Ammon's horn (tissue), 1 donor: ENCODE measurements around the gene CIAO3.
"Not testable (repeated sequence)": the region's sequence is repeated elsewhere in the genome, so short reads cannot be mapped to it uniquely, and the experiment has no call there.

Experiments
- DNase-seq: peaks from one replicate; pipeline ENCODE4 v3.0.0-alpha.2; 2016; ENCODE audit warnings: low spot score

CIAO3 gene

GRCh38 chr16:760065-760464 lies 19.3 kb upstream of the CIAO3 start:
- no peak for DNase-seq

- DNase-seq = no peak
Measured at GRCh38 chr16:759110-759910, 18.5 kb upstream of the CIAO3 start.

GRCh38 chr16:756428-756827 lies 15.6 kb upstream of the CIAO3 start:
- no peak for DNase-seq

- DNase-seq = no peak
Measured at GRCh38 chr16:754656-755055, 13.9 kb upstream of the CIAO3 start.

- DNase-seq = not testable (repeated sequence)
Measured at GRCh38 chr16:754121-754607, 13.4 kb upstream of the CIAO3 start.

GRCh38 chr16:752007-752312 lies 11.2 kb upstream of the CIAO3 start:
- DNase-seq = no peak

GRCh38 chr16:751152-752006 lies 10.6 kb upstream of the CIAO3 start:
- DNase-seq = peak; percentile 39

GRCh38 chr16:750485-750884 lies 9.7 kb upstream of the CIAO3 start:
- DNase-seq = no peak

GRCh38 chr16:749010-749409 lies 8.2 kb upstream of the CIAO3 start:
- no peak for DNase-seq

- DNase-seq = no peak
Measured at GRCh38 chr16:747978-748746, 7.4 kb upstream of the CIAO3 start.

- DNase-seq = no peak
Measured at GRCh38 chr16:746637-747036, 5.8 kb upstream of the CIAO3 start.

- DNase-seq = no peak
Measured at GRCh38 chr16:745739-746138, 4.9 kb upstream of the CIAO3 start.

- no peak for DNase-seq
Measured at GRCh38 chr16:743794-744500, 3.1 kb upstream of the CIAO3 start.

GRCh38 chr16:742894-743293 lies 2.1 kb upstream of the CIAO3 start:
- DNase-seq = not testable (repeated sequence)

GRCh38 chr16:741986-742629 lies 1.3 kb upstream of the CIAO3 start:
- no peak for DNase-seq

- no peak for DNase-seq
Measured at GRCh38 chr16:740459-740763, 386 bp downstream of the CIAO3 start.

GRCh38 chr16:739560-740458 lies 988 bp downstream of the CIAO3 start:
- no peak for DNase-seq

- no peak for DNase-seq
Measured at GRCh38 chr16:736936-737481, 3.8 kb downstream of the CIAO3 start.

GRCh38 chr16:735982-736453 lies 4.8 kb downstream of the CIAO3 start:
- no peak for DNase-seq
